BLaER1 treated with 17β-estradiol and CSF1 and Interleukin-3, amounts not matched to agents 10 nM and 100 nM (cell line): Measurements from ENCODE around the gene P3H1.
"Not testable (repeated sequence)": the region's sequence is repeated elsewhere in the genome, so short reads cannot be mapped to it uniquely, and the experiment has no call there.

Experiments
- H3K27ac ChIP-seq, 11 experiments: shearing (Covaris generic); formaldehyde crosslinking; 2 replicates each; pipeline ENCODE4 v1.8.1; 2022
- H3K27me3 ChIP-seq, 11 experiments: shearing (Covaris generic); formaldehyde crosslinking; 2 replicates each; pipeline ENCODE4 v1.8.1; 2022
- H3K36me3 ChIP-seq, 11 experiments: shearing (Covaris generic); formaldehyde crosslinking; 2 replicates each; pipeline ENCODE4 v1.8.1; 2022
- H3K4me1 ChIP-seq, 10 experiments: shearing (Covaris generic); formaldehyde crosslinking; 2 replicates each; pipeline ENCODE4 v1.8.1; 2022
- H3K4me2 ChIP-seq, 11 experiments: shearing (Covaris generic); formaldehyde crosslinking; 2 replicates each; pipeline ENCODE4 v1.8.1; 2022
- H3K4me3 ChIP-seq, 10 experiments: shearing (Covaris generic); formaldehyde crosslinking; 2 replicates each; pipeline ENCODE4 v1.8.1; 2022
- H3K9ac ChIP-seq, 11 experiments: shearing (Covaris generic); formaldehyde crosslinking; 2 replicates each; pipeline ENCODE4 v1.8.1; 2022
- H3K9me3 ChIP-seq, 11 experiments: shearing (Covaris generic); formaldehyde crosslinking; replicated peaks in 1 of 11; 2 replicates each; pipeline ENCODE4 v1.8.1; 2022
- H4K20me1 ChIP-seq, 11 experiments: shearing (Covaris generic); formaldehyde crosslinking; 2 replicates each; pipeline ENCODE4 v1.8.1; 2022
- Cebpa-rat ChIP-seq, 11 experiments: shearing (Covaris generic); IDR thresholded peaks; 2 replicates each; pipeline ENCODE4 v1.8.1; 2022

Gene P3H1

DNA sequence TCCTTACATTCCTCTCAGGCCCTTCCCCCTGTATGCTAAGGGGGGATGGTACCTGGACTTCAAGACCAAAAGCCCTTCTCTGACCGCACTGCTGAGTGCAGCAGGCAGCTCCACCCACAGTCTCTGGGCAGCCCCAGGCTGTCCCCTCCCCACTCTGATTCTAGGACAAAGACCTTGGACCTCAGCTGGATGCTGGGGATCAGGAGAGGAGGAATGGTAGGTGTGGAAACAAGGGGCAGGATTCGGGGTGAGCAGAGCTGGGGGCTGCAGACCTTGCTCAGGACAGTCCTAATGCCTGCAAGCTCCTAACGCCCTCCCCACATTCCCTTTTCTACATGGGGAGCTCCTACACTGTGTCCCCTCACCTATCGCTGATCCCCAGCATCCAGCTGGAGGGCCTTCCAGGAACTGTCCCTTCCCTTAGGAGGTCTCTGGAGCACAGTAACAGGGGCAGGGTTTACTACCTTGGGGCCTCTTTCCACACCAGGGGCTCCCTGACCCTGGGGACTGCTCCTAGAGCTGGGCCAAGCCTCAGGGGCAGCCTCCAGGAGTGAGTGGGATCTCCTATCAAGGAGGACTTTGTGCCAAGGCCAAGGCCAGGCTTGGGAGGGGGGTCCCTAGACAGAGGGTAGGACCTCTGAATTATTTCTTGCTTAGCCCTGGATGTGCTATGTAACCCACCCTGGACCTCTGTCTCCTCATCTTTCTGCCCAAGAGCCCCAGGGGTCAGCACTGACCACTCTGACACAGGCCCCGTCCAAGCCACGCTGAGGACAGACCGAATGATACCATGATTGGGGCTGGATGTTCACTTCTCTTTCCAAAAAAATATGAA is 32.4 kb downstream of the P3H1 start:
- Histone ChIP-seq H3K4me2 (no peak overlapping the region), H3K4me3 (no peak overlapping the region), H3K4me1 (peaks cover 37 to 61% (median 51%) of the 10 kb centered on the region in 10 experiments), H3K9ac (no peak overlapping the region), H3K27me3 (no peaks in the 10 kb centered on the region), H4K20me1 (no peaks in the 10 kb centered on the region), H3K27ac (peak overlapping the region in 2 of 11 experiments; percentile 4 to 37; a peak in 2 of 22 replicates), H3K36me3 (no peaks in the 10 kb centered on the region), H3K9me3 (no peaks in the 10 kb centered on the region)
- TF ChIP-seq Cebpa-rat (IDR thresholded peaks at IDR 0.05): no peak

DNA sequence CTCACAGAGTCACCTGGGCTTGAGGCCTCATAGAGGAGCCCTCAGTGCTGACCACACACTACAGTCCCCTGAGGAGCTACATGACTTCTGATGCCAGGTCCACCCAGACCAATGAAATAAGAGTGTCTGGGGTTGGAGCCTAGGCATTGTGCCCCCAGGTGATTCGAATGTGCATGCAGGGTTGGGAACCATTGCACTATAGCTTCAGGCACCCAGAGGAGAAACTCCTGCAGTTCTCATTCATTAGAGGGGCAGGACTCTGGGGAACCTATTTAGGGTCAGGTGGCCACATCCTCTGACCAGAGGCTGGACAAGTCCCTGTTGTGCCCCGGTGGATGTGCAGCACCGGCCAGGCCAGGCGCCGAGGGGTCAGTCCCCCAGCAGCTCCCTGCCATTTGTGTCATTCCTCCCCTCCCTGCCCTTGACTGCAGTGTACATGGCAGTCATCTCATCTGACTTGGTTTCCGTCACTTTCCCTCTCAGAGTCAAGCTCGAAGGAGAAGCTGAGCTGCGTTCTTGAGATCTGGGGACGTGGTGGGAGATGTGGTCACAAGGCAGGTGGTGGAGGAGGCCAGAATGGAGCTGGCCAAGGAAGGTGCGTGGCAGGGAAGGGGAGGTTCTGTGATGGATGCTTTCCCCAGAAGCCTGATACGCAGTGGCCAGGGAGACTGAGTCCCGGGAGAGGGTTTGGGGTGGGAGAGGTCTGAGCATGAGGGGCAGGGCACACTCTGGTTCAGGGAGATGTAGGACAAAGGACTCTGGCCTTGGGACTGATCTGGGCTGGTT is 33.2 kb downstream of the P3H1 start:
- H3K4me2 ChIP-seq: no peak overlapping the region
- H3K4me1 ChIP-seq: peaks cover 37 to 53% (median 44%) of the 10 kb centered on the region in 10 experiments
- H3K36me3 ChIP-seq: no peaks in the 10 kb centered on the region
- no peak overlapping the region for H3K9ac ChIP-seq
- H4K20me1 ChIP-seq: no peaks in the 10 kb centered on the region
- no peak for TF ChIP-seq Cebpa-rat (IDR thresholded peaks at IDR 0.05)
- H3K27me3 ChIP-seq: no peaks in the 10 kb centered on the region
- no peak overlapping the region for H3K4me3 ChIP-seq
- H3K9me3 ChIP-seq: no peaks in the 10 kb centered on the region
- no peak overlapping the region for H3K27ac ChIP-seq

DNA sequence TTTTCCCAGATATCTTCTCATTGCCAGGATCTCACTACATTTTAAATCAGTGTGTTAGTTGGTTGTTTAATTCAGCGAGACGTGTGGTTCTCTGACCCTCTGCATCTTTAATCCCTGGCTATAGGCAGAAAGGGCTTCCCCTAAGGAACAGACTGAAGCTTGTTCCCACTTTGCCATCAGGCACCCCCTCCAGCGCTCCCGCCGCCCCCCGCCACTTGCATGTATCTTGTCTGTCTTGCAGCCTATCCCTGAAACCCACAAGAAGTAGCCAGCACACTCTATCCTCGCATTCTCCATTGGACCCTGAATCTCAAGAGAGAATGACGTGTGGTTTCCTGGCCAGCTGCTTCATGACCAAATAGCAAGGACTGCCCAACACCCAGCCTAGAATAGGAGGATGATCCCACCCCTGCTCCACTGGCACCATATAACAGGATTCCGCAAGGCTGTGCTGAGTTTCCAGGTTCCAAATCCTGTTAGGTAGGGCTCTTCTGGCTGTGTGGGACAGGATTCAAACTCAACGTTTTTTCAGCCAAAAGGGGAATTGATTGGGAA is 34.6 kb downstream of the P3H1 start:
- Histone ChIP-seq H3K9me3 (no peaks in the 10 kb centered on the region), H3K4me2 (peak overlapping the region; percentile 26 to 71 (median 48); a peak in 19 of 22 replicates), H3K9ac (no peak overlapping the region; a peak in 1 of 22 replicates), H3K4me1 (peaks cover 23 to 39% (median 30%) of the 10 kb centered on the region in 10 experiments), H3K4me3 (no peak overlapping the region), H3K27me3 (no peaks in the 10 kb centered on the region), H3K36me3 (no peaks in the 10 kb centered on the region), H3K27ac (no peak overlapping the region), H4K20me1 (no peaks in the 10 kb centered on the region)
- TF ChIP-seq Cebpa-rat (IDR thresholded peaks at IDR 0.05): no peak

DNA sequence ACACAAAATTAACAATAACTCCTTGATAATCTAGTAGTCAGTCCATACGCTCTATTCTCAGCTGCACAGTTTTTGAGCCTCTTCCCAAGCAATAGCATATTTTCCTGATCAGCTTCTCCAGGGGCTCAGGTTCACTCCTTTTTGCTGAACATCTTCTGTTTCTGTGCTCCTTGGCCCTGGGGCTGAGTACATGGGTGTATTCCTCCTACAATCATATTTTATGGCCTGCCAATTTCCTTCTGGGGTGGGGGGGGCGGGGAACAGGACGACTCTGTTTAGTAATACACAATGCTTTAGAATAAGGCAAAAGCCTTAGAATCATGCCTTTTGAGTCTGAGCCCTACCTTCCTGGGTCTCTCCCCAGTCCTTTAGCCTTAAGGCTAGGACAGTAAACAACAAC is 35.2 kb downstream of the P3H1 start:
- no peaks in the 10 kb centered on the region for H3K27me3 ChIP-seq
- peak overlapping the region in 4 of 11 experiments; percentile 39 to 66 (median 55); a peak in 3 of 22 replicates for H3K4me2 ChIP-seq
- H3K36me3 ChIP-seq: no peaks in the 10 kb centered on the region
- H4K20me1 ChIP-seq: no peaks in the 10 kb centered on the region
- H3K9me3 ChIP-seq: no peaks in the 10 kb centered on the region
- no peak overlapping the region for H3K27ac ChIP-seq
- no peak overlapping the region for H3K4me3 ChIP-seq
- TF ChIP-seq Cebpa-rat (IDR thresholded peaks at IDR 0.05): no peak
- H3K9ac ChIP-seq: no peak overlapping the region
- H3K4me1 ChIP-seq: peaks cover 17 to 33% (median 25%) of the 10 kb centered on the region in 10 experiments

DNA sequence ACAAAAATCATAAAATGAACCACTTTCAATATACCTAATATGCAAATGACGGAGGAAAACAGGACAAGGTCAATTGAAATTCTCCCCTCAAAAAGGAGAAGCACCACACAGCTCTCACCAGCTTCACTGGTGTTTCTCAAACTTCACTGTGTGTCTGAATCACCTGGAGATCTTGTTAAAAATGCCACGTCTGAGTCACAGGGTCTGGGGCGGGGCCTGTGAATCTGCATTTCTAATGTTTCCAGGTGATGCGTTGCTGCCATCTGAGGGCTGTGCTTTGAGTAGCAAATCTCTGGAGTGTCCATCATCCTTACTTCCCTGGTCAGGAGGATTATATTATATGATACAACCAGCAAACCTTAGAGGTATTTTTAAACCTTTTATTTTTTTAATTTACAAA is 35.8 kb downstream of the P3H1 start:
- Histone ChIP-seq H3K9me3 (no peaks in the 10 kb centered on the region), H3K4me3 (no peak overlapping the region), H3K36me3 (no peaks in the 10 kb centered on the region), H3K27ac (no peak overlapping the region), H3K4me2 (no peak overlapping the region), H3K9ac (no peak overlapping the region), H4K20me1 (no peaks in the 10 kb centered on the region), H3K27me3 (no peaks in the 10 kb centered on the region), H3K4me1 (peaks cover 11 to 27% (median 19%) of the 10 kb centered on the region in 10 experiments)
- TF ChIP-seq Cebpa-rat (IDR thresholded peaks at IDR 0.05): no peak

DNA sequence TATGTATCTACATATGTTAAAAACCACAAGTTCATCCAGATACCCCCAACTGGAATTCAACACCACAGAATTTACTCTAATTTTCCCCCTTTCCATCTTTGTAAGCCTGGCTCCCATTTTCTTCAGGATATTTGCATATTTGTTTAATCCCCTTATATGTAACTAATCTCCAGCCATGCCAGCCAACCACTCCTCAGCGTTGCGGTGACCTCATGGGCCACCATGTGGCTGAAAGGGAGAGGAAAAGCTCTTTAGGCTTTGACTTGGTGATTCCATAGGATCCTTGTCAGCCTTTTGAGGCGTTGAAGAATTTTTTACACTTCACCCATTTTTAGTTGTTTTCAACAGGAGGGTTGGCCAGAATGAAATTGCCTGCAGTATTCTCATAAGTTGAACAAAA is 36.8 kb downstream of the P3H1 start:
- Histone ChIP-seq H3K9ac (no peak overlapping the region), H3K9me3 (no peaks in the 10 kb centered on the region), H3K4me2 (no peak overlapping the region), H4K20me1 (no peaks in the 10 kb centered on the region), H3K36me3 (no peaks in the 10 kb centered on the region), H3K27me3 (no peaks in the 10 kb centered on the region), H3K4me3 (no peak overlapping the region), H3K27ac (no peak overlapping the region), H3K4me1 (peaks cover 6 to 18% (median 10%) of the 10 kb centered on the region in 10 experiments; a peak in 19 of 20 replicates)
- no peak for TF ChIP-seq Cebpa-rat (IDR thresholded peaks at IDR 0.05)

DNA sequence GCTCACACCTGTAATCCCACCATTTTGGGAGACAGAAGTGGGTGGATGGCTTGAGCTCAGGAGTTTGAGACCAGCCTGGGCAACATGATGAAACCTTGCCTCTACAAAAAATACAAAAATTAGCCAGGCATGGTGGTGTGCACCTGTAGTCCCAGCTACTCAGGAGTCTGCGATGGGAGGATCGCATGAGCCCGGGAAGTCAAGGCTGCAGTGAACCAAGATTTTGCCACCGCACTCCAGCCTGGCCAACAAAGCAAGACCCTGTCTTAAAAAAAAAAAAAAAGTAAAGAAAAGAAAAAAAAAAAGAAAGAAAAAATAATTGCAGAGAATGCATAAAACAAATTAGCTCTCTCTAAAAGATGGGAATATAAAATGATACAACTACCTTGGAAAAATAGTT is 41.0 kb downstream of the P3H1 start:
- peaks cover 0 to 15% (median 10%) of the 10 kb centered on the region in 10 experiments; a peak in 10 of 20 replicates for H3K4me1 ChIP-seq
- not testable (repeated sequence) for H3K27ac ChIP-seq, H3K4me3 ChIP-seq, H3K36me3 ChIP-seq, H3K9ac ChIP-seq, H4K20me1 ChIP-seq, H3K4me2 ChIP-seq, H3K9me3 ChIP-seq, H3K27me3 ChIP-seq

DNA sequence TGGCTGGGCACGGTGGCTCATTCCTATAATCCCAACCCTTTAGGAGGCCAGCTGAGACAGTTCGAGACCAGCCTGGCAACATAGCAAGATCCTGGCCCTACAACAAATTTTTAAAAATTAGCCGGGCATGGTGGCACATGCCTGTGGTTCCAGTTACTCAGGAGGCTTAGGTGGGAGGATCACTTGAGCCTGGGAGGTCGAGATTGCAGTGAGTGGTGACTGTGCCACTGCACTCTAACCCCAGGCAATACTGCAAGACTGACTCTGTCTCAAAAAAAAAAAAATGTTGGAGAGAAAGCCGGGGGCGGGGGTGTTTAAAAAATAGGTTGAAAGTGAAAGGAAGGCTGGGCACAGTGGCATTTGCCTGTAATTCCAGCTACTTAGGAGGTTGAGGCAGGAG is 43.3 kb downstream of the P3H1 start:
- H4K20me1 ChIP-seq: peaks cover 0 to 24% (median 0%) of the 10 kb centered on the region in 11 experiments; a peak in 5 of 22 replicates
- H3K4me1 ChIP-seq: peaks cover 0 to 17% (median 10%) of the 10 kb centered on the region in 10 experiments; a peak in 10 of 20 replicates
- TF ChIP-seq Cebpa-rat (IDR thresholded peaks at IDR 0.05): no peak
- H3K9ac ChIP-seq: no peak overlapping the region; a peak in 1 of 22 replicates
- H3K36me3 ChIP-seq: peaks cover under 1 to 20% (median 6%) of the 10 kb centered on the region in 11 experiments; a peak in 14 of 22 replicates
- H3K4me3 ChIP-seq: no peak overlapping the region
- H3K9me3 ChIP-seq: no peaks in the 10 kb centered on the region
- H3K27ac ChIP-seq: no peak overlapping the region
- H3K4me2 ChIP-seq: no peak overlapping the region
- no peaks in the 10 kb centered on the region for H3K27me3 ChIP-seq

DNA sequence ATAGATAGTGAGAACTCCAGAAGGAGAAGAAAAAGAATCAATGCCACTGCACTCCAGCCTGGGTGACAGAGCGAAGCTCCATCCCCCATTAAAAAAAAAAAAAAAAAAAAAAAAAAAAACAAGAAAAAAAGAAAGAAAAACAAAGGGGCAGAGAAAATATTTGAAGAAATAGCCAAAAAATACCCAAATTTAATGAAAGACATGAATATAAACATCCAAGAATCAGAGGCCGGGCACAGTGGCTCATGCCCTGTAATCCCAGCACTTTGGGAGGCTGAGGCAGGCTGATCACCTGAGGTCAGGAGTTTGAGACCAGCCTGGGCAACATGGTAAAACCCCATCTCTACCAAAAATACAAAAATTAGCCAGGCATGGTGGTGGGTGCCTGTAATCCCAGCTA is 44.4 kb downstream of the P3H1 start:
- not testable (repeated sequence) for H3K27ac ChIP-seq, H3K9me3 ChIP-seq, H3K27me3 ChIP-seq, H3K9ac ChIP-seq, H3K4me3 ChIP-seq
- Histone ChIP-seq H4K20me1 (peaks cover 0 to 35% (median 8%) of the 10 kb centered on the region in 11 experiments; a peak in 10 of 22 replicates), H3K36me3 (peaks cover 10 to 31% (median 17%) of the 10 kb centered on the region in 11 experiments; a peak in 19 of 22 replicates), H3K4me2 (0 out of 22 replicates have a peak overlapping the region, but pooled peaks of 1 of the 11 experiments have one; percentile 32), H3K4me1 (peaks cover 0 to 17% (median 10%) of the 10 kb centered on the region in 10 experiments; a peak in 10 of 20 replicates)
